ENCODE measurements around the gene MOB1B.

DNA sequence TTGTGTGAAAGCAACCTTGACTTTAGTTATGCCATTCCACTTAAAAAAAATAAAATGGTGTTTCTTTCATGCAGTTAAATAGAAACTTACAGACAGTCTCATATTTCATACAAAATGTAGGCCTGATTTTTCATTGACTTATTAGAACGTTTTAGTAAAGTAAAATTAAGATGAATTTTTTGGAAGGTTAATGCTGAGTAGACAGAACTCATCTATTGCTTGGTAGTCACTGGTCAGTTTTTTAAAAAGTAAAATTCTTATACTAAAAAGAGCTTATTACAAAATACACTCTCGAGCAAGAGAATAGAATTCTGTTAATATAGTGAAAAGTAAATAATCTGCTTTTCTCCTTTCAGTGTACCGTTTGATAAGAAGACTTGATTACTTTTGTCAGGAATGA lies 21.4 kb upstream of the MOB1B start:
- TF ChIP-seq, protein P1, sequence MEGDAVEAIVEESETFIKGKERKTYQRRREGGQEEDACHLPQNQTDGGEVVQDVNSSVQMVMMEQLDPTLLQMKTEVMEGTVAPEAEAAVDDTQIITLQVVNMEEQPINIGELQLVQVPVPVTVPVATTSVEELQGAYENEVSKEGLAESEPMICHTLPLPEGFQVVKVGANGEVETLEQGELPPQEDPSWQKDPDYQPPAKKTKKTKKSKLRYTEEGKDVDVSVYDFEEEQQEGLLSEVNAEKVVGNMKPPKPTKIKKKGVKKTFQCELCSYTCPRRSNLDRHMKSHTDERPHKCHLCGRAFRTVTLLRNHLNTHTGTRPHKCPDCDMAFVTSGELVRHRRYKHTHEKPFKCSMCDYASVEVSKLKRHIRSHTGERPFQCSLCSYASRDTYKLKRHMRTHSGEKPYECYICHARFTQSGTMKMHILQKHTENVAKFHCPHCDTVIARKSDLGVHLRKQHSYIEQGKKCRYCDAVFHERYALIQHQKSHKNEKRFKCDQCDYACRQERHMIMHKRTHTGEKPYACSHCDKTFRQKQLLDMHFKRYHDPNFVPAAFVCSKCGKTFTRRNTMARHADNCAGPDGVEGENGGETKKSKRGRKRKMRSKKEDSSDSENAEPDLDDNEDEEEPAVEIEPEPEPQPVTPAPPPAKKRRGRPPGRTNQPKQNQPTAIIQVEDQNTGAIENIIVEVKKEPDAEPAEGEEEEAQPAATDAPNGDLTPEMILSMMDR (IDR thresholded peaks at IDR 0.05), result no peak
- TF ChIP-seq POLR2A (IDR thresholded peaks at IDR 0.05), result no peak
